ENCODE data around the gene KCNC3. TPM values are rescaled to one million over a fixed set of nuclear protein-coding genes. Genes with fewer than 3 reads are reported as not detected.
A peak's percentile ranks its signal among the peaks of the same experiment; 100 is the strongest.

Gene KCNC3
- total RNA-seq, 2 experiments from 2014 or later: 1.1 to 1.4 TPM

GRCh38 chr19:50303558-50303957 lies 25.6 kb downstream of the KCNC3 start:
- no peak overlapping the region for H3K4me3 Mint-ChIP-seq
- H3K27ac Mint-ChIP-seq: no peak overlapping the region
- ATAC-seq (ENCODE audit: low read depth) (no peak), DNase-seq (no peak)
- no peaks in the 10 kb centered on the region for H3K36me3 Mint-ChIP-seq
- POLR2A ChIA-PET: no interaction called here
- no peaks in the 10 kb centered on the region for H3K9me3 Mint-ChIP-seq
- peaks cover 4% of the 10 kb centered on the region for H3K27me3 Mint-ChIP-seq
- H3K4me1 Mint-ChIP-seq: no peaks in the 10 kb centered on the region

- DNase-seq (no peak), ATAC-seq (ENCODE audit: low read depth) (no peak)
- H3K4me1 Mint-ChIP-seq: no peaks in the 10 kb centered on the region
- POLR2A ChIA-PET: no interaction called here
- no peaks in the 10 kb centered on the region for H3K36me3 Mint-ChIP-seq
- no peak overlapping the region for H3K4me3 Mint-ChIP-seq
- H3K9me3 Mint-ChIP-seq: no peaks in the 10 kb centered on the region
- no peaks in the 10 kb centered on the region for H3K27me3 Mint-ChIP-seq
- H3K27ac Mint-ChIP-seq: no peak overlapping the region
Measured at GRCh38 chr19:50301607-50301971, 27.6 kb downstream of the KCNC3 start.

- Mint-ChIP-seq H3K36me3 (no peaks in the 10 kb centered on the region), H3K27ac (no peak overlapping the region), H3K4me3 (no peak overlapping the region), H3K27me3 (no peaks in the 10 kb centered on the region), H3K4me1 (no peaks in the 10 kb centered on the region), H3K9me3 (no peaks in the 10 kb centered on the region)
- DNase-seq: no peak
- no peak for ATAC-seq (ENCODE audit: low read depth)
- POLR2A ChIA-PET: no interaction called here
Measured at GRCh38 chr19:50300814-50301606, 28.2 kb downstream of the KCNC3 start.

GRCh38 chr19:50300051-50300450 lies 29.1 kb downstream of the KCNC3 start:
- no peak overlapping the region for H3K27ac Mint-ChIP-seq
- H3K4me1 Mint-ChIP-seq: no peaks in the 10 kb centered on the region
- DNase-seq: no peak
- no peak overlapping the region for H3K4me3 Mint-ChIP-seq
- POLR2A ChIA-PET: no interaction called here
- H3K27me3 Mint-ChIP-seq: no peaks in the 10 kb centered on the region
- ATAC-seq (ENCODE audit: low read depth): no peak
- H3K9me3 Mint-ChIP-seq: no peaks in the 10 kb centered on the region
- H3K36me3 Mint-ChIP-seq: no peaks in the 10 kb centered on the region

GRCh38 chr19:50293263-50294004 lies 35.7 kb downstream of the KCNC3 start:
- no peak for DNase-seq
- POLR2A ChIA-PET: no interaction called here
- Mint-ChIP-seq H3K4me1 (no peaks in the 10 kb centered on the region), H3K27ac (no peak overlapping the region), H3K36me3 (no peaks in the 10 kb centered on the region), H3K4me3 (no peak overlapping the region), H3K9me3 (no peaks in the 10 kb centered on the region), H3K27me3 (peaks cover 6% of the 10 kb centered on the region)
- ATAC-seq (ENCODE audit: low read depth): no peak

- ATAC-seq (ENCODE audit: low read depth) (no peak), DNase-seq (no peak)
- no peak overlapping the region for H3K4me3 Mint-ChIP-seq
- H3K9me3 Mint-ChIP-seq: peaks cover 2% of the 10 kb centered on the region
- H3K27ac Mint-ChIP-seq: no peak overlapping the region
- peaks cover 6% of the 10 kb centered on the region for H3K27me3 Mint-ChIP-seq
- H3K4me1 Mint-ChIP-seq: no peaks in the 10 kb centered on the region
- H3K36me3 Mint-ChIP-seq: no peaks in the 10 kb centered on the region
- POLR2A ChIA-PET: no interaction called here
Measured at GRCh38 chr19:50292216-50292827, 36.9 kb downstream of the KCNC3 start.

GRCh38 chr19:50290775-50291174 lies 38.4 kb downstream of the KCNC3 start:
- Mint-ChIP-seq H3K4me3 (no peak overlapping the region), H3K4me1 (no peaks in the 10 kb centered on the region), H3K27ac (no peak overlapping the region), H3K36me3 (no peaks in the 10 kb centered on the region), H3K27me3 (peaks cover 6% of the 10 kb centered on the region), H3K9me3 (peaks cover 6% of the 10 kb centered on the region)
- ATAC-seq (ENCODE audit: low read depth): no peak
- no peak for DNase-seq
- POLR2A ChIA-PET: no interaction called here

- DNase-seq: no peak
- H3K27ac Mint-ChIP-seq: no peak overlapping the region
- H3K36me3 Mint-ChIP-seq: no peaks in the 10 kb centered on the region
- ATAC-seq (ENCODE audit: low read depth): no peak
- peak overlapping the region; percentile 4 for H3K4me3 Mint-ChIP-seq
- peaks cover 6% of the 10 kb centered on the region for H3K27me3 Mint-ChIP-seq
- peaks cover 8% of the 10 kb centered on the region for H3K9me3 Mint-ChIP-seq
- no peaks in the 10 kb centered on the region for H3K4me1 Mint-ChIP-seq
- POLR2A ChIA-PET: no interaction called here
Measured at GRCh38 chr19:50290011-50290410, 39.2 kb downstream of the KCNC3 start.

- no peak overlapping the region for H3K27ac Mint-ChIP-seq
- POLR2A ChIA-PET: no interaction called here
- no peak overlapping the region for H3K4me3 Mint-ChIP-seq
- no peak for ATAC-seq (ENCODE audit: low read depth)
- peaks cover 8% of the 10 kb centered on the region for H3K9me3 Mint-ChIP-seq
- no peaks in the 10 kb centered on the region for H3K4me1 Mint-ChIP-seq
- DNase-seq: no peak
- peaks cover 6% of the 10 kb centered on the region for H3K27me3 Mint-ChIP-seq
- no peaks in the 10 kb centered on the region for H3K36me3 Mint-ChIP-seq
Measured at GRCh38 chr19:50288954-50289353, 40.2 kb downstream of the KCNC3 start.

GRCh38 chr19:50287331-50287730 lies 41.8 kb downstream of the KCNC3 start:
- POLR2A ChIA-PET: no interaction called here
- no peaks in the 10 kb centered on the region for H3K36me3 Mint-ChIP-seq
- no peak overlapping the region for H3K4me3 Mint-ChIP-seq
- peaks cover 8% of the 10 kb centered on the region for H3K9me3 Mint-ChIP-seq
- H3K4me1 Mint-ChIP-seq: no peaks in the 10 kb centered on the region
- no peak for DNase-seq
- no peak overlapping the region for H3K27ac Mint-ChIP-seq
- peaks cover 9% of the 10 kb centered on the region for H3K27me3 Mint-ChIP-seq
- no peak for ATAC-seq (ENCODE audit: low read depth)

- POLR2A ChIA-PET: no interaction called here
- no peak for DNase-seq
- Mint-ChIP-seq H3K4me1 (no peaks in the 10 kb centered on the region), H3K4me3 (no peak overlapping the region), H3K9me3 (peaks cover 8% of the 10 kb centered on the region), H3K36me3 (no peaks in the 10 kb centered on the region), H3K27me3 (peaks cover 9% of the 10 kb centered on the region), H3K27ac (no peak overlapping the region)
- ATAC-seq (ENCODE audit: low read depth): no peak
Measured at GRCh38 chr19:50286443-50286842, 42.7 kb downstream of the KCNC3 start.

- no peak overlapping the region for H3K27ac Mint-ChIP-seq
- POLR2A ChIA-PET: no interaction called here
Measured at GRCh38 chr19:50285833-50286232, 43.3 kb downstream of the KCNC3 start.

GRCh38 chr19:50281491-50281890 lies 47.7 kb downstream of the KCNC3 start:
- H3K27ac Mint-ChIP-seq: no peak overlapping the region
- H3K27me3 Mint-ChIP-seq: peaks cover 2% of the 10 kb centered on the region
- H3K9me3 Mint-ChIP-seq: peaks cover 4% of the 10 kb centered on the region
- H3K4me3 Mint-ChIP-seq: no peak overlapping the region
- no peaks in the 10 kb centered on the region for H3K4me1 Mint-ChIP-seq
- H3K36me3 Mint-ChIP-seq: no peaks in the 10 kb centered on the region
- ATAC-seq (ENCODE audit: low read depth) (no peak), DNase-seq (no peak)
- POLR2A ChIA-PET: no interaction called here

More at GRCh38 chr19:50285833-50286232, 43.3 kb downstream of the KCNC3 start:
- ATAC-seq (ENCODE audit: low read depth): no peak
- H3K27me3 Mint-ChIP-seq: peaks cover 9% of the 10 kb centered on the region
- DNase-seq: no peak
- H3K36me3 Mint-ChIP-seq: no peaks in the 10 kb centered on the region
- H3K9me3 Mint-ChIP-seq: peaks cover 8% of the 10 kb centered on the region
- H3K4me1 Mint-ChIP-seq: no peaks in the 10 kb centered on the region
- no peak overlapping the region for H3K4me3 Mint-ChIP-seq

- H3K36me3 Mint-ChIP-seq: no peaks in the 10 kb centered on the region
- H3K27ac Mint-ChIP-seq: no peak overlapping the region
- H3K4me1 Mint-ChIP-seq: no peaks in the 10 kb centered on the region
- DNase-seq: no peak
- H3K27me3 Mint-ChIP-seq: peaks cover 2% of the 10 kb centered on the region
- POLR2A ChIA-PET: no interaction called here
- ATAC-seq (ENCODE audit: low read depth): no peak
- no peak overlapping the region for H3K4me3 Mint-ChIP-seq
- H3K9me3 Mint-ChIP-seq: peaks cover 4% of the 10 kb centered on the region
Measured at GRCh38 chr19:50280983-50281382, 48.2 kb downstream of the KCNC3 start.

Data from activated naive CD8-positive, alpha-beta T cell treated with anti-CD3 and anti-CD28 coated beads, Interleukin-2, amount 10 ng/mL, durations not matched to agents 7 days and 5 days (primary cell).